IPS-NIHi7 (cell line): ENCODE measurements around the gene NMUR1.

ENCODE experiments used
- DNase-seq: peaks from one replicate; pipeline ENCODE4 v3.0.0; 2012; ENCODE audit warnings: mixed read lengths; ENCODE audit errors: extremely low spot score

NMUR1 gene

DNA sequence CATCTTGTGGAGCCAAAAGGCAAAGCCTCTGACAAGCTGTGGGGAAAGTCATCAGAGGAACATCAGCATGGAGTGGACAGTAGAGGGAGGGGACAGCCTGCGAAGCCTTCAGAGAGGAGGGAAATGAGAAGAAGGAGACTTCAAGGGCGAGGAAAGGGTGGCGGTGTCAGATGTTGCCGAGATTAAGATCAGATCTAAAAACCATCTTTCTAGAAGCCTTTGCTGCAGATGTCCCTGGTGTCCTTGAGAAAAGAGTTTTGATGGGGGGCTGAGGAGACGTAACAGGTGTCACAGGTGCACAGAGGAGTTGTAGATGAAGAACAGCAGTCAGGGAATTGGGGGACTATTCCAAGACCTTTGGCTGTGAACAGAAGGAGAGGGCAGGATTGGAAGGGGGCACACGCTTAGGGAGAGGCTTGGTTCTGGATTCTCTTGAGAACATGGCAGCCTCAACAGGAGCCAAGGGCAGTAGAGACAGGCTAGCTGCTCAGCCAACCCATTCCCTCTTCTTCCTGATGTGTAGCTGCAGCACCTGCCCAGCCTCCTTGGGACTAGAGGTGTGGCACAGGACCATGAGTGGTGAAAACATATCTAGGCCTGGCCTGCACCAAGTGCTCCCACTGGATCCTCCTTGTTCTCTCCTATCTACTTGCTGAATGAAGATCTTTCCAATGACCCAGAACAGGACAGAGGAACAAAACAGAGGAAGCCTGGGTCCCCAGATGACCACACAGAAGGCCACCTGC lies 43.2 kb downstream of the NMUR1 start:
- no peak for DNase-seq

DNA sequence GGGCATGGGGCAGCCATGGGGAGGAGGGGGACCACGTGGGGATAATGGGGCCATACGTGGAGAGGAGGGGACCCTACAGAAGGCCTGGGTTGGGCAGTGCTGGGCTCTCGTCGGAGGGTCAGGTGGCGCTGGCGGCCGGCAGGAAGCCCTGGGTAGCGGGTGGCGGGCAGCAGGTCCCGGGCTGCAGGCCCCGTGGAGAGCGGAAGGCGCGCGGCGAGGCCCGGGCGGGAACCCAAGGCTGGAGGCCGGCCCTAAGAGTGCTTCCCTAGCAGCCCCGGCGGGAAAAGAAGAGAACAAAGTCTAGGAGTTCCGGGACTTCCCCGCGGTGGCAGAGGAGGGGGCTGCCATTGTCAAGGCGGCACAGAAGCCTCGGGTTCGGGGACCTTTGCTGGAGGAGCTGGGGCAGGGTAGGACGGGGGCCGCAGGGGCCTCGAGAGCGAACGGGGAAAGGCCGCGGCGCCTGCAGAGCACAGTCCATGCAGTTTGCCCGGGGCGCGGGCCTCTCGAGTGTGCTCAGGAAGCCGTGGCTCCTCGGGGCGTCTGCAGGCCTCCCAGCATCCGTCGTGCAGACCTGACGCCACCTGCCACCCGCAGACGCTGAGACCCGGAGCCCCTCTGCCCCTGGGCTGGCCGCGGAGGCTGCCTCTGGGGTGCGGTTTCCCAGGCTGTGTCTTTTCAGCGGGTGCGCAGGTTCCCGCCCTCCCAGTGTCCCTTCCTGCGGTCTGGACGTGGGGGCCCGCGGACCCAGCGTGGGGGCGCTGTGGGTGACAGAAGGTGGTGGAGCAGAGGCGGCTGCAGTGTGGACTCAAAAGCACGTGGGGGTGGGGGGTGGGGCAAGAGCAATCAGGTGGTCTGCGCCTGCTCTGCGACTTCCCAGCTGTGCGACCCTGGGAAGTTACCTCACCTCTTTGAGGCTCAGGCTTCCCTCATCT lies 46.6 kb downstream of the NMUR1 start:
- peak; percentile 27 for DNase-seq

DNA sequence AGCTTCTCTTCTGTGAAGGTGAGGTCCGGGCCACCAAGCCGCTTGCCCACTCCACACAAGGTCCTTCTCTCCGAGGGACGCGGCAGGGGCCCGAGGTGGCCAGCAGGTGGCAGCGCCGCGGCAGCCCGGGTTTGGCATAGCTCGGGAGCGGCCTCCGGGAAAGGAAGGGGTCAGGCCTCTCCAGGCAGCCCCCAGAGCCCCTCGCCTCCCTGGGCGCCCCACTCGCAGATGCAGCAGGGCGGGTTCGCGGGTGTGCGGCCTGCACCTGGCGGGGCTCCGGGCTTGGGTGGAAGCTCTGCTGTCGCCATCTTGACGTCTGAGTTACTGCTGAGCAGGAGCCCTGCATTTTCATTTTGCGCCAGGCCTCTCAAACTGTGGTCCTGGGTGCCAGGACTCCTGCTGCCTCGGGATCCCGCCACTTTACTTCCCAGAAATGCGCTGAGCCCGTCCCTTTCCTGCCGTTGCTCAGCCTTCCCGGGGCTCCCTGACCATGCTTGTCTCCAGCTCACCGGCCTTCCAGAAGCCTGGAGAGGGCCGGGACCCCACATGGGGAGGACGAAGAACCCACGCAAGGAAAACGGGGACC lies 47.3 kb downstream of the NMUR1 start:
- peak; percentile 92 for DNase-seq

DNA sequence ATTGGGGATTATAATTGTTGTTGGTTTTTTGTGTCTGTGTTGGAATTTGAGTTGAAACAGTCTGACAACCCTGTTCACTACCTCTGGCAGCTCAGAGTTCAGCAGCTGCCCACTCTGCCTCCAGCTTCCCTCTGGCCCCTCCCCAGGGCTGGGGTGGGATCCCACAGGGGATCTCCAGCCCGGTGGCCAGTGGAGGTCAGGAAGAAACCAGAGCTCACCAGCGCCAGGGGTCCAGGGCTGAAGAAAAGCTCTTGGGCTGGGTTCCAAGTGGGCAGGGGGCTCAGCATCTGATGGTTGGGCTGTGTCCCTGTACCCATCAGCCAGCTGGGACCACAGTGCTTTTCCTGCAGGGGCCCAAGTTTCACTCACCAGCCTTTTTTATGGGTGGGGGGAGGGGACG lies 49.5 kb downstream of the NMUR1 start:
- no peak for DNase-seq

DNA sequence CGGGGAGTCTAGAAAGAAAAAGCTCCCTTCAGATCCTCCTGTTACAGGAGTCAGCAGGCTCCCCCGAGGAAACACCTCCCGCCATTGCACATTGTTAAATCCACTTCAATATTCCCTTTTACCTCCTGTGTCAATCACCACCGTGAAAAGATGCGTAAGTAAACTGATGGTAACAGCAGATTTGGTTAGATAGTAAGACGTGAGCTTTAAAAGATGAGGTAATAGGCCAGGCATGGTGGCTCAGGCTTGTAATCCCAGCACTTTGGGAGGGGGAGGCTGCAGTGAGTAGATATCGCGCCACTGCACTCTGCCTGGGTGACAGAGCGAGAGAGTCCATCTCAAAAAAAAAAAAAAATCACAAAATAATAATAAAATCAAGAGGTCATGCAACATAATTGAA lies 50.8 kb downstream of the NMUR1 start:
- DNase-seq = no peak

DNA sequence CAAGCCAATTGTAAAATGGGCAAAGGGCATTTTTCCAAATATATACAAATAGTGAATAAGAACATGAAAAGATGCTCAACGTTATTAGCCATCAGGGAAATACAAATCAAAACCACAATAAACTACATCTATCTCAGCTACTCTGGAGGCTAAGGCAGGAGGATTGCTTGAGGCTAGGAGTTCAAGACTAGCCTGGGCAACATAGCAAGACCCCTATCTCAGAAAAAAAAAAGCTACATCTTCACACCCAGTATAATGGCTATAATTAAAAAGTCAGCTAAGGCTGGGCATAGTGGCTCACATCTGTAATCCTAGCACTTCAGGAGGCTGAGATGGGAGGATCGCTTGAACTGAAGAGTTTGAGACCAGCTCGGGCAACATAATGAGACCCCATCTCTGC lies 53.3 kb downstream of the NMUR1 start:
- no peak for DNase-seq

DNA sequence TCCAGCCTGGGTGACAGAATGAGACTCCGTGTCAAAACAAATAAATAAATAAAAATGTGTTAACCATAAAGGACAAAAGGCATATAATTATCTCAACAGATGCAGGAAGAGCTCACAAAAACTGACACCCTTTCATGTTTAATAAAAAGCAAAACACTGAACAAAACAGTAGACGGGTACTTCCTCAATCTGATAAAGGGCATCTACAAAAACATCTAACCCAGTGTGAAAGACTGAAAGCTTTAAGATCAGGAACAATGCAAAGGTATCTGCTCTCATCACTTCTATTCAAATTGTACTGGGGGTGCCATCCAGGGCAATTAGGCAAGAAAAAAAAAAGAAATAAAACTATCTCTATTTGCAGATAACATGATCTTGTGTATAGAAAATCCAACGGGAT lies 54.3 kb downstream of the NMUR1 start:
- DNase-seq = no peak
